Hindlimb muscle (tissue), 1 donor: ENCODE results near the gene MYL2. TPM values are rescaled to one million over a fixed set of nuclear protein-coding genes. Genes with fewer than 3 reads are reported as not detected.

Experiments
- DNase-seq: peaks from one replicate; pipeline ENCODE4 v3.0.0-alpha.2; 2013
- polyA plus RNA-seq: library from polyadenylated mRNA; unstranded; fragments of 120-200 nt; gene quantifications from one replicate; pipeline ENCODE4 v1.2.1, GENCODE V29; 2013; ENCODE audit not compliant: insufficient read length

Gene MYL2
- polyA plus RNA-seq, 1 donor: 811 TPM

- DNase-seq: no peak
These were observed 32.0 kb downstream of the MYL2 start for GRCh38 chr12:110888256-110888991.

GRCh38 chr12:110885152-110885840 is 35.1 kb downstream of the MYL2 start:
- DNase-seq: no peak

GRCh38 chr12:110883251-110883650 is 37.1 kb downstream of the MYL2 start:
- no peak for DNase-seq

GRCh38 chr12:110880651-110881050 is 39.7 kb downstream of the MYL2 start:
- no peak for DNase-seq

DNA sequence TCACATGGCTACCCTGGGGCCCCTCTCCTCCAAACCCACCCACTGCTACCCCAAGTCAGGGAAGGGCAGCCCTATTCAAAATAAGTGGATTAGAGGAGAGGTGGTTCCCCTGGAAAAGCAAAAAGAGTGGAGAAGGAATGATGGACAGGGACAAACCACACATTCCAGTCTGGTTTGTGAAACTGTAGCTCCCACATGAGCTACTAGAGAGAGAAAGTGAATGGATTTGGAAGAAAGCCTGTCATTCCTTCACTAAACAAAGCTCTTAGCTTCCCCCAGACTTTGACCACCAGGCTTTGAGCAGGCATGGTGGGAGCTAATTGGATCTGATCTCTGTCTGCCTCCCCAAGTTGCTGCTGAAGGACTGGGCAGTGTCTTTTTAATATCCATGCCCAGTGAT is 45.6 kb downstream of the MYL2 start:
- DNase-seq: no peak

GRCh38 chr12:110874351-110874750 is 46.0 kb downstream of the MYL2 start:
- no peak for DNase-seq

- no peak for DNase-seq
These were observed 48.3 kb downstream of the MYL2 start for GRCh38 chr12:110872100-110872499.

DNA sequence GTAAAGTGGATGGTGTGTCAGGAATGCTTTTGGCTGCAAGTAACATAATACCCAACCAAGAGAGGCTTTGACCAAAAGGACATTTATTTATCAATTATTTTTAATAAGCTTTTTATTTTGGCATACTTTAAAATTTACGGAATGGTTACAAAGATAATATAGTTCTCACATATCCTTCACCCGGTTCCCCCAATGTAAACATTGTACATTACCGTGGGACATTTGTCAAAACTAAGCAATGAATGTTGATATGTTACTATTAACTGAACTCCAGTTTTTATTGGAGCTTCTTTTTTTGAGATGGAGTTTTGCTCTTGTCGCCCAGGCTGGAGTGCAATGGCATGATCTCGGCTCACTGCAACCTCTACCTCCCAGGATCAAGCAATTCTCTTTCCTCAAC is 50.6 kb downstream of the MYL2 start:
- DNase-seq: no peak

DNA sequence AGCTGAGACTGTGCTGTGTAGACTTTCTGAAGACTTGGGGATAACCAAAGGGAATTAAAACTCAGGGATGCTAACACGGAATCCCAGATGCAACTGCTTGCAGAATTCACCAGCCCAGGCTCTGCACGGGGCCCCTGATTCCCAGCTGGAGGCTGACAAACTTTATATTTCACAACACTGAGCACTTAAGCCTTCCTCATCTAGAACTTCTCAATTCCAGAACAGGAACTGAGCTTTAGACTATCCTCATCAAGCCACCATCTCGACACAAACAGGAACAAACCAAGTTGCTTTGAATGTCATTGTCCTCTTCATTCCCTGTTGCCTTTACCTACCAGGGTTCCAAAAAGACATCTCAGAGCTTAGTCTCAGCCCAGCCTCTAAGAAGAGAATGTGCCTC is 51.4 kb downstream of the MYL2 start:
- no peak for DNase-seq

- DNase-seq: no peak
These were observed 54.9 kb downstream of the MYL2 start for GRCh38 chr12:110865521-110865920.

- no peak for DNase-seq
These were observed 57.2 kb downstream of the MYL2 start for GRCh38 chr12:110863161-110863560.

DNA sequence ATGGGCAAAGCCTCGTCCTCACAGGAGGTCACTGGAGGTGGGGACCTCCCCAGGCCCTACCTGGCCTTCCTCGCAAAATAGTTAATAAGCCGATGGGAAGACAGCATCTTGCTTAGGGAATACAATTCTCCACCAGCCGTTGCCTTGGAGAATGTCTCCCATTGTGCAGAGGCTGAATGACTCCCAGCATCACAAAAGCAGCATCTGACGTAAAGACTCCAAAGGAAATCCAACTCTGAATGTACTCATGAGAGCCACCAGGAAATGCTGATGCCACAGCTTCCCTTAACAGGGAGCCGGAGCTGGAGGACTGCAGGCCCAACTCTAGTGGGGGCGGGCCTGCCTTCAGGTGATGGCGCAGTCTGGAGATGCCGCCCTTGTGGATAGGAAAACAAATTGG is 58.0 kb downstream of the MYL2 start:
- DNase-seq: no peak

DNA sequence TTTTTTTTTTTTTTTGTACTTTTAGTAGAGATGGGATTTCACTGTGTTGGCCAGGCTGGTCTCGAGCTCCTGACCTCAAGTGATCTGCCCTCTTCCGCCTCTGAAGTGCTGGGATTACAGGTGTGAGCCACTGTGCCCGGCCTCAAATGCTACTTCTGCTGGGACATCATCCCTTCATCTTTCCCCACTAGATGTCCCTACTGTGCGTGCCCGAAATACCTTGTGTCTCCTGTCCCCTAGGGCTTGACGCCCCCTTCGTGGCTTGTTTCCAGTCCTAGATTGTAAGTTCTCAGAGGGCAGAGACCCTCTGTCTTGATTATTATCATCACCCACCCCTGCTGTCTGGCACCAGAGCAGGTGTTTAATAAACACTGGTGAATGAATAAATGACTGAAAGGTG is 58.6 kb downstream of the MYL2 start:
- DNase-seq: no peak

Other genes with a start within 250 kb of the MYL2 start
- 4.4 TPM for gene HVCN1, start 231.5 kb downstream of the MYL2 start, polyA plus RNA-seq
- 108 TPM for gene PPP1CC, start 177.7 kb downstream of the MYL2 start, polyA plus RNA-seq
- not detected for gene CCDC63, start 73.6 kb downstream of the MYL2 start, polyA plus RNA-seq
- gene CUX2, start 113.6 kb upstream of the MYL2 start, polyA plus RNA-seq: 0.52 TPM